Activated CD4-positive, alpha-beta T cell treated with anti-CD3 and anti-CD28 coated beads for 24 hours (primary cell): ENCODE data around the gene SPINT2.
"Not testable (repeated sequence)": the region's sequence is repeated elsewhere in the genome, so short reads cannot be mapped to it uniquely, and the experiment has no call there.

ENCODE experiments used
- DNase-seq, 2 donors: peaks; one replicate each; pipeline ENCODE4 v3.0.0-alpha.2; 2020; ENCODE audit warnings: low read depth in 2 of 2

Gene SPINT2, protein sequence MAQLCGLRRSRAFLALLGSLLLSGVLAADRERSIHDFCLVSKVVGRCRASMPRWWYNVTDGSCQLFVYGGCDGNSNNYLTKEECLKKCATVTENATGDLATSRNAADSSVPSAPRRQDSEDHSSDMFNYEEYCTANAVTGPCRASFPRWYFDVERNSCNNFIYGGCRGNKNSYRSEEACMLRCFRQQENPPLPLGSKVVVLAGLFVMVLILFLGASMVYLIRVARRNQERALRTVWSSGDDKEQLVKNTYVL

DNA sequence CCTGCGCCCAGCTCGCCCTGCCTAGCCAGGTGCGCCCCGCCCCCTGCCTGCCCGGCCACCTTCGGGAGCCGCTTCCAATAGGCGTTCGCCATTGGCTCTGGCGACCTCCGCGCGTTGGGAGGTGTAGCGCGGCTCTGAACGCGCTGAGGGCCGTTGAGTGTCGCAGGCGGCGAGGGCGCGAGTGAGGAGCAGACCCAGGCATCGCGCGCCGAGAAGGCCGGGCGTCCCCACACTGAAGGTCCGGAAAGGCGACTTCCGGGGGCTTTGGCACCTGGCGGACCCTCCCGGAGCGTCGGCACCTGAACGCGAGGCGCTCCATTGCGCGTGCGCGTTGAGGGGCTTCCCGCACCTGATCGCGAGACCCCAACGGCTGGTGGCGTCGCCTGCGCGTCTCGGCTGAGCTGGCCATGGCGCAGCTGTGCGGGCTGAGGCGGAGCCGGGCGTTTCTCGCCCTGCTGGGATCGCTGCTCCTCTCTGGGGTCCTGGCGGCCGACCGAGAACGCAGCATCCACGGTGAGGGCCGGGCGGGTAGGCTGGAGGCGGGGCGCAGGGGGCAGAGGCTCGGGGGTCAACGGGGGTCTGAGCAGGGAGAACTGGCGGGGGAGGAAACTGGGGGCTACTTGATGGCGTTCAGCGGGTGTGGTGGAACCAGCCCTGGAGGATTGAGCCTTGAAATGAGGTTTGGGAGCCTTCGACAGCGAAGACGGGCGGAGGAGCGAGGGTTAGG, at the start of gene SPINT2:
Gene SPINT2 (plus strand): TSS at position 88 of the 727 bp plus-strand sequence. CDS start 320 bp downstream, at position 408.
- no peak for DNase-seq

DNA sequence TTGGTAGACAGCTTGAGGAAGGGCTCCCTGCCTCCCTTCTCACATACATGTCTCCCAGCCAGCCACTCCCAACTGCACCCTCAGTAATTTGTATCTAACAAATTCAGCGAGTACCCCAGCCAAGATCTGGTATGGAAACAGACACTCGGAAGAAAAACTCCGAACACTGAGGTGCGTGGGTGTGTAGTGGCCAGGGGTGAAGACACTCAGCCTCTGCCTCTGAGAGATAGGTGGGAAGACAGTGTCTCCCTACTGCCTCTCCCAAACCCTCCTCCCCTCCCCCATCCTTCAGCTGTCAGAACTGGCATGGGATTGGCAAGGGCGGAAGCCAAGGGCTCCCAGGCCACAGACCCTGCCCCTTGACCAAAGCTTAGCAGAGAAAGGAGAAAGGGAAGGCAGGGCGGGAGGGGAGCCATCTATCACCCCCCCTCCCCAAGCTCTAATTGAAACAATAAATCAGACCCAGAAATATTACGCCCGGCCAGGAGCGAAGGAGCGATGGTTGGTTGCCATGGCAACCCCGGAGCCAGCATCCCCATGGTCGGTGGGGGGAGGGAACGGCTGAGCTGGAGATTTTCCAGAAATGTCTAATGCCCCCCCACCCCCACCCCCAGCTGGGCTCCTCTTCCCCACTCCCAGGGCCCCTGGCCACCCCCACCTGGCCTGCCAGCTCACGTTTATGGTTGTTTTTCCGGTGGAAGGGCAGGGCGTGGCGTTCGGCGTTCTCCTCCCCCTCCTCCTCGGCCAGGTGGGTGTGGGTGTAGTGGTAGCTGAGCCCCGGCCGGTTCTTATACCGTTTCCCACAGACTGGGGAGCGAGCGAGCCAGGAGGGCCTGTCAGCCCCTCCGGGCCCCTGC, 47.4 kb upstream of the SPINT2 start:
- DNase-seq, result no peak

GRCh38 chr19:38218204-38218603, 46.2 kb upstream of the SPINT2 start:
- DNase-seq, result no peak

DNA sequence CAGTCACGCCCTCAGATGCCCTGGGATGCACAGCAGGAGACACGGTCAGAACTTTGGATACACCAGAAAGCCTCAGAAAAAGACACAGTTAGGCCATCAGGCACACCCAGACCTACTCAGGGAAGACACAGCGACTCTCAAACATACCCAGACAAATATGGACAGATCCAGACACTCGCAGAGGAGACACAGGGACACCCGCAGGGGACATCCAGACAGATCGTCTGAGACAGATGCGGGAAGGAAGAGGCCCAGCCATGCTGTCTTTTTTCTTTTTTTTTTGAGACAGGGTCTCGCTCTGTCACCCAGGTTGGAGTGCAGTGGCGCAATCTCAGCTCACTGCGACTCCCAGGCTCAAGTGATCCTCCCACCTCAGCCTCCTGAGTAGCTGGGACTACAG, 45.2 kb upstream of the SPINT2 start:
- no peak for DNase-seq

DNA sequence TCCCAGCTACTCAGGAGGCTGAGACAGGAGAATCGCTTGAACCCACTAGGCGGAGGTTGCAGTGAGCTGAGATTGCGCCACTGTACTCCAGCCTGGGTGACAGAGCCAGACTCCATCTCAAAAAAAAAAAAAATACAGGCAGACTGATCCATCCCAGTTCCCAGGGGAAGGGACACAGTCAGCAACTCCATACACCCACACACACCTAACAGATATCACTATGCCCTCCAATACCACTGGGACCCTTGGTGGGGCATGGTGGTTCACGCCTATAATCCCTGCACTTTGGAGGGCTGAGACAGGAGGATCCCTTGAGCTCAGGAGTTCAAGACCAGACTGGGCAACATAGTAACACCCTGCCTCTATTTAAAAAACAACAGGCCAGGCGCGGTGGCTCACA, 43.0 kb upstream of the SPINT2 start:
- DNase-seq, result no peak

DNA sequence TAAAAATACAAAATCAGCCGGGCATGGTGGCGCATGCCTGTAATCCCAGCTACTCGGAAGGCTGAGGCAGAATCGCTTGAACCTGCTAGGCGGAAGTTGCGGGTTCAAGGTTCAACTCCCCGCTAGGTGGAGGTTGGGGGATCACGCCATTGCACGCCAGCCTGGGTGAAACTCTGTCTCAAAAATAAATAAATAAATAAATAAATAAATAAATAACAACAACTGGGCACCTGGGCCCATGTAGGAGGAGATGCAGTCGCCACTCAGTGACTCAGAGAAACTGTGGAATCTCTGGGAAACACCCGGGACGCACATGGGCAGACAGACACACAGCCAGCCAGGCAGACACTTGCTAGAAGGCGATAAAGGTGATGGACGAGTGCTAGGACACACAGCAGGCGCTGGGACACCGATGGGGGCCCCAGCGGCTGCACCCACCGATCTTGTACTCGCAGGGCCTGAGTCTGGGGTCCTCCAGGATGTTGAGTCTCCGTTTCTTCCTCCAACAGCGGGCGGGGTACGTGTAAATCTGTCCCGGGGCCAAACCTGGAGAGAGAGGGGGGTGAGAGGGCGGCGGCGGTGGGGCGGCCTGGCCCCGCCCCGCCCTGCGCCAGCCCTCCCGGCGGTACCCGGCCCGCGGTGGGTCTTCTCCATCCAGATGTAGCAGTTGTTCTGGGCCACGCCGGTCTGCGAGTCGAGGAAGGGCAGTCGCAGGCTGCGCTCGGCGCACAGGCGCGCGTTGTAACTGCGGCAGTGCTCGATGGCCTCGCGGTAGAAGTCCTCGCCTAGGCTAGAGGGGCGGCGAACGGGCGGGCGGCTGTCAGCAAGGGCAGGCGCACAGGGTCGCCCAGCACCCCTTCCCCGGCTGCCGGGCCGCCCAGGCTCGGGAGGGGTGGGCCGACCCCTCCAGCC, 42.2 kb upstream of the SPINT2 start:
- DNase-seq, result no peak

- DNase-seq, result no peak
Observed at GRCh38 chr19:38223119-38223523, 41.3 kb upstream of the SPINT2 start.

GRCh38 chr19:38223617-38224013, 40.8 kb upstream of the SPINT2 start:
- DNase-seq, result no peak

DNA sequence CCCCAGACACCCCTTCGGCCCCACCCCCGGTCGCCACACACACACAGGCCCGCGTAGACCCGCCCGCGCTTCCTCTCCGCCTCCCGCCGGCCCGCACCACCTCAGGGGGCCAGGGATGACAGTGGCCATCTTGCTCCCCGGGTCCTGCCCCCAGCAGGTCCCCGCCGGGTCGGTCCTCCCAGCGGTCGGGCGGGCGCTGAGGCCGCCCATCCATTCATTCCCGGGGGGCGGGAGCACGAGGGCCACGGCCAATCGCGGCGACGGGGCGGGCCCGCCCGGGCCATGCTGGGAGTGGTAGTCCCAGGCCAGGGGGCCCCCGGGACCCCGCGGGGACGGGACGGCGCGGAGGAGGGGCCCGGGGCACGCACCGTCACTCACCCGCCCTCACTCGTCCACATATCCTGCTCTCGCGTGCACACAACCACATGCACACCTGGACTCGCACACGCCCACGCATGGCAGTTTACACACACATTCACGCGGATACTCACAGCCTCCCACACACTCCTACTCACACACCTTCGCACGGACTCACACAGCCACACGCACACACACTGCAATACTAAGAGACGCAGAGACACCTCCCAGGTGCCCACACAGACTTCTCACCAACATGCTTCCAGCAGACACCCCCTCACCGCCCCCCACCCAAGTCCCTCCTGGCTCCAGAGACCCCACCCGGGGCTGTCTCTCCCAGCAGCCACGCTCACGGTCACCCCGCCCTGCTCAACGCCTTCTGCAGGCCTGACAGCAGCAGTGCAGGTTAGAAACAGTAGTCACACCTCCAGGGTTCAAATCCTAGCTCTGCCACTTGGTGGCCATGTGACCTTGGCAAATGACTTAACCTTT, 40.1 kb upstream of the SPINT2 start, which contains the start of gene DPF1:
Gene DPF1 (minus strand): TSS at position 209 of the 849 bp plus-strand sequence. CDS start 80 bp downstream, at position 129.
- DNase-seq, result peak; percentile 26 to 48

DNA sequence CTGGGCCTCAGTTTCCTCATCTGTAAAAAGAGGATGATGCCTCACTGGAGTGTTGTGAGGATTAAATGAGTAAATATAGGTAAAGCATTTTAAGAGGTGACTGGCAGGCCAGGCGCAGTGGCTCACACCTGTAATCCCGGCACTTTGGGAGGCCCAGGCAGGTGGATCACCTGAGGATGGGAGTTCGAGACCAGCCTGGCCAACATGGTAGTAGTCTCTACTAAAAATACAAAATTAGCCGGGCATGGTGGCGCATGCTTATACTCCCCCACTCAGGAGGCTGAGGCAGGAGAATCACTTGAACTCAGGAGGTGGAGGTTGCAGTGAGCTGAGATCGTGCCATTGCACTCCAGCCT, 39.5 kb upstream of the SPINT2 start:
- not testable (repeated sequence) for DNase-seq

GRCh38 chr19:38227287-38228004, 36.9 kb upstream of the SPINT2 start:
- DNase-seq, result no peak

DNA sequence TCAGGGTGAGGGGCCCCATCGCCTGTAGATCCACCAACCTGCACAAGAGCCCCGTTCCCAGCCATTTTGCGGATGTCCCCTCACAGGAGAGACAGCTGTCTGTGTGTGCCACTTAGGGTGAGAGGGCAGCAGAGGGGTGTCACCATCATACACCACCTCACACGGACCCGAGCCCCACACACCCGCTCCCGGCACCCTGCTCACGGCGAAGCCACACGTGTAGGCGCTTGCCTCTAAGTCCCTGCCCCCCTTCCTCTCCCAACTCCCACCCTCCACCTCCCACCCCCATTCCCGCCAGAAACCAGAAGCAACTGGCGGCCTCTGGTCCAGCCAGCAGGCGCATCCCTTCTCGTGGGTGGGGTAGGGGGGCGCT, 36.4 kb upstream of the SPINT2 start:
- DNase-seq, result no peak

GRCh38 chr19:38228491-38229439, 35.6 kb upstream of the SPINT2 start:
- no peak for DNase-seq

GRCh38 chr19:38229585-38230073, 34.7 kb upstream of the SPINT2 start:
- DNase-seq, result peak; percentile 46 to 67

GRCh38 chr19:38230506-38231133, 33.8 kb upstream of the SPINT2 start:
- not testable (repeated sequence) for DNase-seq

DNA sequence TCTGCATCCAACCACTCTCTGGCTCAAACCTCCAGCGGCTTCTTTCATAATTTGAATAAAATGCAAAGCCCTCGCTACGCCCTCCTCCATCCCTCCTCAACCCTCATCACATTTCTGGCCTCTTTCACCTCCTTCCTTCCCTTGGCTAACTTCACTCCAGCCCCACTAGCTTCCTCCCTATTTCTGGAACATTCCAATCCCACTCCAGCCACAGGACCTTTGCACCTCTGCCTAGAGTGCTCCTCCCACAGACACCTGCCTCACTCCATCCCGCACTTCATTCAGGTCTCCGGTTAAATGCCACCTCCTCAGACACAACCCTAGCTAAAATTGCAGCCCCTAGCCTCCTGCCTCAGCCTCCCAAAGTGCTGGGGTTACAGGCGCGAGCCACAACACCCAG, 32.5 kb upstream of the SPINT2 start:
- DNase-seq, result no peak

DNA sequence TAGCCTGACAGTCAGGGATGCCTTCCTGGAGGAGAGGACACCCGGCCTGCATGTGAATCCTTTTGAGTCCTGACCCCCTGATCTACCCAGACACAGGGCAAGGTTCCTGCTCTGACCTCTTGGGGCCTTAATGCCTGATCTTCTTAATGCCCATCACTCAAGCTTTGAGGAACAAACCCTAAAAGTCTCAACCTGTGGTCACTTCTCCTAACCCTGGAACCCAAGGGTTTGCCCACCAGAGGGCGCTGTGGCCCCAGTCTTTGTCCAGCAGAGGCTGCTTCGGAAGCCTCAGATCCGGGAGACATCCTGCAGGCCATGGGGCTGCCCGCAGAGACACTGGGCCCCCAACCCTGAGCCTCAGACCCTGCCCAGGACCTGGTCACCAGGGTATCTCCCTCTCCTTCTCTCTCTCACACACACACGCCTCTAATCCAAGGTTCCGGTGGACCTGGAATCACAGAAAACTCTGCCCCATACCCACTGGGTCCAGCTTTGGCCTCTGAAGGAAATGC, 30.6 kb upstream of the SPINT2 start:
- peak; percentile 67 to 86 for DNase-seq

DNA sequence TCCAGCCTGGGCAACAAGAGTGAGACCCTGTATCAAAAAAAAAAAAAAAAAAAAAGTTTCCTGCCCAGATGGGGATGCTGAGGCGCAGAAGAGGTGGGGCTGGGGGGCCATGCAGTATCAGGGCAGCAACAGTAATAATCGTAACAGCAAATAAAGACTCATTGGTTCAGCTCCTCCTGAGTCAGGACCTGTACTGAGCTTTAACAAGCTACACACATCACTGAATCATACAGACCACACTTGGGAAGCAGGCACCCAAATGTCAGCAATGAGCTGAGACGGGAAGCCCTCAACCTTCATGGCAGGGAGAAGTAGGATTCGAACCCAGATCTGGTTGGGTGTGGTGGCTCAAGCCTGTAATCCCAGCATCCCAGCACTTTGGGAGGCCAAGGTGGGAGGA, 29.8 kb upstream of the SPINT2 start:
- DNase-seq, result no peak
